ENCODE measurements around the gene SESN1. TPM values are rescaled to one million over a fixed set of nuclear protein-coding genes. Genes with fewer than 3 reads are reported as not detected.

The SESN1 gene
- total and polyA plus RNA-seq, 10 donors: 26.8 to 115 (median 59.6) TPM

- WGBS, 5 donors: 65 to 85% (median 81%) methylated on average over 14 of the region's 14 CpGs
- H3K27me3 ChIP-seq (replicated peaks in 1 of 7): no peaks in the 10 kb centered on the region
- peaks cover 0 to 40% (median 21%) of the 10 kb centered on the region in 6 donors for H3K4me1 ChIP-seq
- no peaks in the 10 kb centered on the region for H3K36me3 ChIP-seq
- DNase-seq: no peak
- no peaks in the 10 kb centered on the region for H3K9me3 ChIP-seq
- intact Hi-C loops (cut with DNase I; ENCODE audit: low total_unique reads): no loop called here
- TF ChIP-seq POLR2AphosphoS5 (IDR thresholded peaks at IDR 0.05) (no peak), CTCF (IDR thresholded peaks at IDR 0.05 in 8 of 11, conservative IDR thresholded peaks at IDR 0.05 in 3 of 11) (no peak), POLR2A (IDR thresholded peaks at IDR 0.05) (no peak)
- peak overlapping the region in 7 of 8 donors; percentile 18 to 76 (median 65) for H3K27ac ChIP-seq
- H3K4me3 ChIP-seq: no peak overlapping the region
Measured at GRCh38 chr6:108968325-108969316, 126.0 kb downstream of the SESN1 start.

- H3K36me3 ChIP-seq: no peaks in the 10 kb centered on the region
- H3K9me3 ChIP-seq: no peaks in the 10 kb centered on the region
- no peak for TF ChIP-seq POLR2A (IDR thresholded peaks at IDR 0.05)
- peak in 2 of 3 donors; percentile 32 to 42 for TF ChIP-seq POLR2AphosphoS5 (IDR thresholded peaks at IDR 0.05)
- H3K27ac ChIP-seq: peak overlapping the region in 7 of 8 donors; percentile 18 to 76 (median 65)
- DNase-seq: peak; percentile 76
- no peaks in the 10 kb centered on the region for H3K27me3 ChIP-seq (replicated peaks in 1 of 7)
- intact Hi-C loops (cut with DNase I; ENCODE audit: low total_unique reads): no loop called here
- H3K4me3 ChIP-seq: peak overlapping the region in 1 of 8 donors; percentile 11
- WGBS, 5 donors: 46 to 56% (median 48%) methylated on average over 12 of the region's 12 CpGs
- H3K4me1 ChIP-seq: peaks cover 0 to 40% (median 21%) of the 10 kb centered on the region in 6 donors
Measured at GRCh38 chr6:108966855-108967755, 127.5 kb downstream of the SESN1 start.

GRCh38 chr6:108966251-108966650 lies 128.4 kb downstream of the SESN1 start:
- no peak overlapping the region for H3K4me3 ChIP-seq
- H3K27ac ChIP-seq: peak overlapping the region in 7 of 8 donors; percentile 18 to 76 (median 65)
- intact Hi-C loops (cut with DNase I; ENCODE audit: low total_unique reads): no loop called here
- WGBS, 5 donors: 77 to 86% (median 82%) methylated on average over 5 of the region's 5 CpGs
- H3K4me1 ChIP-seq: peaks cover 0 to 40% (median 21%) of the 10 kb centered on the region in 6 donors
- no peak for TF ChIP-seq POLR2AphosphoS5 (IDR thresholded peaks at IDR 0.05)
- TF ChIP-seq POLR2A (IDR thresholded peaks at IDR 0.05): no peak
- TF ChIP-seq CTCF (IDR thresholded peaks at IDR 0.05 in 8 of 11, conservative IDR thresholded peaks at IDR 0.05 in 3 of 11): no peak
- no peaks in the 10 kb centered on the region for H3K27me3 ChIP-seq (replicated peaks in 1 of 7)
- no peak for DNase-seq
- H3K36me3 ChIP-seq: no peaks in the 10 kb centered on the region
- H3K9me3 ChIP-seq: no peaks in the 10 kb centered on the region

GRCh38 chr6:108961985-108962384 lies 132.7 kb downstream of the SESN1 start:
- Histone ChIP-seq H3K4me3 (no peak overlapping the region), H3K27ac (no peak overlapping the region), H3K4me1 (peaks cover 0 to 32% (median 20%) of the 10 kb centered on the region in 6 donors), H3K27me3 (replicated peaks in 1 of 7) (no peaks in the 10 kb centered on the region), H3K36me3 (no peaks in the 10 kb centered on the region), H3K9me3 (no peaks in the 10 kb centered on the region)
- WGBS, 5 donors: 93 to 97% (median 94%) methylated on average over 6 of the region's 6 CpGs
- no peak for TF ChIP-seq POLR2AphosphoS5 (IDR thresholded peaks at IDR 0.05)
- TF ChIP-seq POLR2A (IDR thresholded peaks at IDR 0.05): no peak
- no peak for TF ChIP-seq CTCF (IDR thresholded peaks at IDR 0.05 in 8 of 11, conservative IDR thresholded peaks at IDR 0.05 in 3 of 11)
- no peak for DNase-seq
- intact Hi-C loops (cut with DNase I; ENCODE audit: low total_unique reads): no loop called here
